ENCODE results near the gene EPDR1.

EPDR1 gene

DNA sequence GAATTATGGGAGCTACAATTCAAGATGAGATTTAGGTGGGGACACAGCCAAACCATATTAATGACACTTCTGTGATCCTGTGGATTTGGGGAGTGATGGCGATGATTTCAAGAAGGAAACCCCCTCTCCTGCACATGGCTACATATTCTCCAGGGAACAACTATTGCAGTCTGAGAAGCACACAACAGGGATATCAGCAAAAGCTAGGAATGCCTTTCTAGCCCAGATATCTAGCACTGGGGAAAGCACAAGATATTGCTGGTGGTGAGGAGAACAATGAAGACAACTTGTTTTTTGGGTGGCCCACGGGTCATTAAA is 24.3 kb downstream of the EPDR1 start:
- TF ChIP-seq GATA2 (IDR thresholded peaks at IDR 0.05; ENCODE audit: low read depth, low read length) (no peak), GATA3 (IDR thresholded peaks at IDR 0.05; ENCODE audit: low read depth, low read length) (no peak)

DNA sequence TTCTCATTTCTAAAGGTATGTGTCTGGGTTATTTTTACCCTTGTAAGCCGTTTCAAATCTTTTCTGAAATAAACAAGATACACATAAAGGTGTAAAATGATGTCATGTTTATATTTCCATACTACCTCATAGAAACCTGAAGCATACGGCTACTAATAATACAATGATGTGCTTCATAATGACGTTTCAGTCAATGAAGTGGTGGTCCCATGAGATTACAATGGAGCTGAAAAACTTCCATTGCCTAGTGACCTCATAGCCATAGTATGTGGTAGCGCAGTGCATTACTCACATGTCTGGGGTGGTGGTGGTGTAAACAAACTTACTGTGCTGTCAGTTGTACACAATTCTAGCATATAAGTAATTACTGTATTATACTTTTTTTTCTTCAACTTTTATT is 24.9 kb downstream of the EPDR1 start:
- TF ChIP-seq GATA3 (IDR thresholded peaks at IDR 0.05; ENCODE audit: low read depth, low read length): no peak
- TF ChIP-seq GATA2 (IDR thresholded peaks at IDR 0.05; ENCODE audit: low read depth, low read length): no peak

DNA sequence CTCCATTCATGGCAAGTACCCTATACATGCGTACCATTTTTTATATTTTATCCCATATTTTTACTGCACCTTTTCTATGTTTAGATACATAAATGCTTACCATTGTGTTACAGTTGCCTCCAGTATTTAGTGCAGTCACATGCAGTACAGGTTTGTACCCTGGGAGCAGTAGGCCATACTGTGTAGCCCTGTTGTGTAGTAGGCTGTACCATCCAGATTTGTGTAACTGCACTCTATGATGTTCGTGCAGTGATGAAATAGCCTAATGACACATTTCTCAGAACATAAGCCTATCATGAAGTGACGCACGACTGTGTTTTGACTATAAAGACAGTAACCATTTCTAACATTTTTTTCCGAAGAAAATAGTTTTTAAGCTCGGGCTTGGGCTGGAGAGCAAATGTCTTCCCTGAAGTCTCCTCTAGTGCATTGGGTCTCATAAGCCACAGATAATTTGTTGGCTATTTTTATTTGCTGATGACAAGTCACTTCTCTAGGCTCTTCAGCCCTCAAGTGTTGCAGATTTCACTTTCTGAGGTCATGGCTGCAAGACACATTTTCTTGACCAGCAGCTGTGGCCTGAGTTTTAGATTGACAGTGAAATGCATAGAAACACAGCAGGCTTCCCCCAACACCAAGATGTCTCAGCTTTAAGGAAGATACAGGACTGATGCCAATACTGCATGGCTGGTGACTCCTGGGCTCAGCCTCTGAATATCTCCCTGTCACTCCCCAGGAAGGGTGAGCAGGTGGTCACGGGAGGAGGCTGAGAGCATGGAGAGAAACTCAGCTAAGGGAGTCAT is 26.9 kb downstream of the EPDR1 start:
- TF ChIP-seq GATA2 (IDR thresholded peaks at IDR 0.05; ENCODE audit: low read depth, low read length) (no peak), GATA3 (IDR thresholded peaks at IDR 0.05; ENCODE audit: low read depth, low read length) (no peak)

DNA sequence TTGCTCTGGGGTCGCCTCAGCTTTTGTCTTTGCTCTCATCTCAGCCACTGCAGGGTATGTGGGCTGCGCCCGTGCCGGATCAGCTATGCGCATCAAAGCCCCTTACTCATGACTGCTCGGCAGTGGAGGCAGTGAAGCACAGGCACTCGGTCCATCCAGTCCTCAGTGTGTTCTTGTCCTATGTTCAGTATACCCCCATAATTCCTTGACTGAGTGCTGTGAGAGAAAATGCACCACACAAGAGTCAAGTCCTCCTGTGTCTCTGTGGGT is 27.4 kb downstream of the EPDR1 start:
- TF ChIP-seq GATA2 (IDR thresholded peaks at IDR 0.05; ENCODE audit: low read depth, low read length): no peak
- no peak for TF ChIP-seq GATA3 (IDR thresholded peaks at IDR 0.05; ENCODE audit: low read depth, low read length)

DNA sequence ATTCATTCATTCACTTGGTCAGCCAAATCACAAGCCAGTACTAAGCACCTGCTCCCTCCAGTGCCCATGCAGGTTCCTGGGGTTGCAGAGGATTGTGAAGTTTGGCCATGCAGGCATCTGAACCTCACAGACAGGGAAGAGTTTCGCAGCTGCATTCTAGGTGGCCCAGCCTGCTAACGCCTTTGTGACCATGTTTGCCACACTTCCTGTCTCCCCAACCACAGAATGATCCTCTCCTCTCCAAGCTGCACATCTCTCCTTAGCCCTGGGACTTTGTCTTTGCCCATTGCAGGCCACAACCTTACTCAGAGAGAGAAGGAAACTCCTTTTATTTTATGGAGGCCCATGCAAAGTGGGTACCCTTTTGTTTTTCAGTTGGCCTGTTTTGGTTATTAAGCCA is 31.8 kb downstream of the EPDR1 start:
- TF ChIP-seq GATA2 (IDR thresholded peaks at IDR 0.05; ENCODE audit: low read depth, low read length) (no peak), GATA3 (IDR thresholded peaks at IDR 0.05; ENCODE audit: low read depth, low read length) (no peak)

DNA sequence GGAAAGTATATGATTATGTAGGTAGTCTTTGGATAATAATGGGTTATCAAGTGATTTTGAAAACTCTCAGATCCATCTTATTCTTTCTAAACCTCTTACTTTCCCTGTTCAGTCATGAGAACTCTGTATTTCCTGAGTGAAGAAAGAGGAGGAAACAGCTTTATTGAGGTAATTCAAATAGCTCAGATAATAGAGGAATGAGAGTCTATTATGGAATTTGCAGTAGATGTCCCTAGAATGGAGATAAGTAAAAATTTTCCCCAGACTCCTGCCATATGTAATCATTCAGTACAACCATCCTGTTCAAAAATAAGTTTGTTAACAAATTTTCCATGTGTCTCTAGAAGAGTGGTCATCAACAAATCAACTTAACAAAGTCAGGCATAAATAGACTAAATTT is 36.4 kb downstream of the EPDR1 start:
- TF ChIP-seq GATA3 (IDR thresholded peaks at IDR 0.05; ENCODE audit: low read depth, low read length) (no peak), GATA2 (IDR thresholded peaks at IDR 0.05; ENCODE audit: low read depth, low read length) (no peak)

DNA sequence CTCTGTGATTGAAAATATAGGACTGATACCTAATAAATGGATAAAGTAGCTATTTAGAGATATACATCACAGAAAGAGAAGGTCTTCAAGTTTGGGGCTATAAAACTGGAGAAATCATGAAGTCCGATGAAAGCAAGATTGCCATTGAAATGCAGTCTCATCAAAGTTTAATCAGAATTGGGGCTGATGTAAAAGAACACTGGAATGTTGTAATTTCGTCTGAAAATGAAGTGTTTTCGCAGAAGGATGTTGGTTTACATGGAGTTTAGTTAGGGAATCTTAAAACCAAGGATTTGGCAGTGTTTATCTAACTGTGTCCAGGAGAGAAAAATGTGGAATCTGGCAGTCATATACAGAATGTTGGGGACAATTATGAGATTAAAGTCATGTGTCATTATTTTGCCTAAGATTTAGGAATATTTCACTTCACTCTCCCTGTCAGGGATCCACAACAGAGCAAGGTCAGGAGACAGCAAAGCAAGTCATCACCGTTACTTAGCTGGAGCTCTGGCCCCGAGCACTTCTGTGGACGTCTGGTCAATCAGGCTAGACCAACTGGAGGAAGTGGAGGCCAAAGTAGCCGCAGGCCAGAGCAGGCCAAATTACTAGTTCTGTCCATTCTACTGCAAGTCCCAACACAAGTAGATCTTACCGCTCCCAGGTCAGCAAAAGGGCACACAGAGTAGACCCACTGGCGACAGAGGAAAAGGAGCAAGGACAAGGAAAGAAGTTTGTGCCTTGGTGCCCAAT is 37.0 kb downstream of the EPDR1 start:
- TF ChIP-seq GATA3 (IDR thresholded peaks at IDR 0.05; ENCODE audit: low read depth, low read length) (no peak), GATA2 (IDR thresholded peaks at IDR 0.05; ENCODE audit: low read depth, low read length) (no peak)

DNA sequence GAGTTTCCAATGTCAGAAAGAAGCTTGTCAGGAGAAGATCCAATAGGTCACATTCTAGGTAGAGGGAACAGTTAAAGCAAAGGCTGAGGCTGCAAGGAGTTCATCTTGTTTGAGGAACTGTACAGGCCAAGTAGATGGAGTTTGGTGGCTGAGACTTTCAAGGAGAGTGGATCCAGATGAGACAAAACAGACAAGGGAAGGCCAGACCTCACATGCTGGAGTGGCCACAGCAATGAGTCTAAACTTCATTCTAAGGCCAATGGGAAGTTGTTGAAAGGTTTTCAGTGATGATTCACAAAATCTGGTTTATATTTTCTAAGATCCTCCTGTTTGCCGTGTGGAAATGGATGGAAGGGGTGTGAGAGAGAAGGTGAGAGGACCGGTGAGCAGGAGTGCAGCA is 40.0 kb downstream of the EPDR1 start:
- no peak for TF ChIP-seq GATA2 (IDR thresholded peaks at IDR 0.05; ENCODE audit: low read depth, low read length)
- TF ChIP-seq GATA3 (IDR thresholded peaks at IDR 0.05; ENCODE audit: low read depth, low read length): no peak

DNA sequence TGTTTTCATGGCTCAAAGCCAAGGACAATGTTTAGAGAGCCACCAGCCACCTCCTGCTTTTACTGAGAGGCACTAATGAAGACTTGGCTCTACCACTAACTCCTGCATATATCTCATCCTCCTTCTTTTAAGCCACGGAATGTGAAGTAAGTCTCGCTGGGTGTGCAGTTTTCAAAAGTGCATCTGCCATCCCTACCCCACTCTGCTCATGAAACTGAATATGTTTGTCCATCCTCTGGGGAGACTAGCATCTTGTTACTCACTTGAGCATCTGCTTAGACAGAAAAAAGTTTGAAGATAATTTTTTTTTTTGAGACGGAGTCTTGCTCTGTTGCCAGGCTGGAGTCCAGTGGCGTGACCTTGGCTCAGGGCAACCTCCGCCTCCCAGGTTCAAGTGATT is 40.8 kb downstream of the EPDR1 start:
- TF ChIP-seq GATA3 (IDR thresholded peaks at IDR 0.05; ENCODE audit: low read depth, low read length) (no peak), GATA2 (IDR thresholded peaks at IDR 0.05; ENCODE audit: low read depth, low read length) (no peak)

DNA sequence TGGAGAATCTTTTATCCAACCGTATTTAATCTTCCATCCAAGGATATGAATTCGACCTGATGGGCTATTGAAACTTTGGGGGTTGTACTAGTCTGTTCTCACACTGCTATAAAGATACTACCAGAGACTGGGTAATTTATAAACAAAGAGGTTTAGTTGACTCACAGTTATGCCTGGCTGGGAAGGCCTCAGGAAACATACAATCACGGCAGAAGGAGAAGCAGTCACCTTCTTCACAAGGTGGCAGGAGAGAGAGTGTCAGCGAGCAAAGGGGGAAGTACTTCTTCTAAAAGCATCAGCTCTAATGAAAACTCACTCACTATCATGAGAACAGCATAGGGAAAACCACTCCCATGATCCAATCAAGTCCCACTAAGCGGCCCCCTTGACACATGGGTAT is 43.8 kb downstream of the EPDR1 start:
- TF ChIP-seq GATA2 (IDR thresholded peaks at IDR 0.05; ENCODE audit: low read depth, low read length) (no peak), GATA3 (IDR thresholded peaks at IDR 0.05; ENCODE audit: low read depth, low read length) (no peak)

DNA sequence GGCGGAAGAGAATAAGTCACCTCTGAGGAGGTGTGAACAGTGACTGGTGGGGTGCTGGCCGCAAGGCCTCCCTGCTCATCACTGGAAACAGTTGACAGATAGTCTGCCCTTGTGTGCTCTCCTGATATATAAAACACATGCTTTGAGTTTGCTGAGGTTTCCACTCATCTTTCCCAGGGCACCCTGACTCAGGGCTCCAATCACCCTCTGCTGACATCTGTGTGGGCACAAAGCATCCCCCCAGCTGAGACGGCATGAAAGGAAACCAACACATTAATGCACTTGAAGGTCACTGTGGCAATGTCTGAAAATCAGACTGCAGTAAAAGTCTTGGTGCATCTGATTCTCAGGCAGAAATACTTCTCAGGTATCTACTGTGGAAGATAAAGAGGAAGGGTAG is 49.8 kb downstream of the EPDR1 start:
- no peak for TF ChIP-seq GATA3 (IDR thresholded peaks at IDR 0.05; ENCODE audit: low read depth, low read length)
- TF ChIP-seq GATA2 (IDR thresholded peaks at IDR 0.05; ENCODE audit: low read depth, low read length): no peak

DNA sequence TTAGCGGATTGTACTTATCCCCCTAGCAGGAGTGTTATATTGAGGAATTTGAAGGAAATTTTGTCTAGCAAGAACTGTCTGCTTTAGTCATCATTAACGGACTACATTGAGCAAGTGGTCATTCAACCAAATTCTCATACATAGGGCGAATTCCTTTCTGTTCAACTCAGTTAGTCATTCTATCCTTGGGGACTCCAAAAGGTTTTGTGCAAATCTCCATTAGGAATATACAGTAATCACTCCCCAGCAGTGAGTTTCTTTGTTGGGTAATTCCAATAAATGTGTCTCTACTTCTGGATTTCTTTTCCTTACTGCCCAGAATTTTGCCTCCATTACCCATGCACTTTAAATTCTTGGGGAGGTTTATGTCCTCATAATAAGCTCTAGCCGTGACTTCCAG is 51.1 kb downstream of the EPDR1 start:
- TF ChIP-seq GATA2 (IDR thresholded peaks at IDR 0.05; ENCODE audit: low read depth, low read length) (no peak), GATA3 (IDR thresholded peaks at IDR 0.05; ENCODE audit: low read depth, low read length) (no peak)

DNA sequence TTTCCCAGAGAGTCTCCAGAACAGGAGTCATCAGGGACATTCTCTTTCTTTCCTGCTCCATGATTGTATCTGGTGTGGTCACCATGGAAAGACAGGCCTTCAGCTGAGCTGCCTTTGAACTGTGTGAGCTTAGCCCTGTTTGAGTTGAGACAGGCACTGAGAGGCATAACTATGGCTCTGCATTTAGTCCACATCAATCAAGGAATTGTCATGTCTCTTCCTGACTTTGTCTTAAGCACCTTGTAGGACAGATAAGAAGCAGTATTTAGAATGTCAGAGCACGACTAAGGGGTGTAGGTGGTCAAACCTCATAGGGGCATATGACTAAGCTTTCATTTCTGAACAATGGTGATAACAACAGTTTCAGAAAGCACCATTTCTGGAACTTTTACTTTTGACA is 53.5 kb downstream of the EPDR1 start:
- TF ChIP-seq GATA3 (IDR thresholded peaks at IDR 0.05; ENCODE audit: low read depth, low read length) (no peak), GATA2 (IDR thresholded peaks at IDR 0.05; ENCODE audit: low read depth, low read length) (no peak)

DNA sequence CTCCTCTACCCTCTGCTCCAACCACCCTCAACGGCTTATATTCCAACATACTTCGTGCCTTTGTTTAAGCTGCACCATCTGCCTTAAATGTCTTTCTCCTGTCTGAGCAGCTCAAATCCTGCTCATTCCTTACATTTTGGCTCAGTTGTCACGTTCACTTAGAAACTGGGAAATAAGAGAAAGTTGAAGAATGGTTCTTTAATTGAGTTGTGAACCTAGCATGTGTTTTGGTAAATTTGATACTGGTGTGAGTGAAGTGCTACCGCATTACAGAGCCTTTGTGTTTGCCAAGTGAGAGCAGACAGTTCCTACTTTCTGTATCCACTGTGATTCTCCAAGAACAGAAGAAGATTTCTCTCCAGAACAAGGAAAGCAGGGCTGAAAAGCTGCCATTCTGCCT is 54.3 kb downstream of the EPDR1 start:
- no peak for TF ChIP-seq GATA3 (IDR thresholded peaks at IDR 0.05; ENCODE audit: low read depth, low read length)
- TF ChIP-seq GATA2 (IDR thresholded peaks at IDR 0.05; ENCODE audit: low read depth, low read length): no peak

DNA sequence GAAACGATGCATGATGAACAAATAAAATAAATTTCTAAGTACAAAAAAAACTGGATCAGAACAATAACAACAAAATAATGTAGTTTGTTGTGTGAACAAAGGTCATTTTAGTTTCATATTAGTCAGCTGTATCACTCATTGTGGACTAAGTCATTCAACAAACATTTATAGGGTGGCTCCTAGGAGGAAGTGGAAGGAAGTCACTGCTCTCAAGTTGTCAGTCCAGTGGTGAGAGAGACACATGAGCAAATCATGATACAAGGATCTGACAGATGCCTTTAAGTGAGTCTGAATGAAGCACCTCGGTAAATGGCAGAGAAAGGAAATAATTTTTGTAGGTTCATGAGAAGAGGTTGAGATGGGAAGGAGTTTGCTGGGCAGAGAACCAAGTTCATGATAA is 56.8 kb downstream of the EPDR1 start:
- TF ChIP-seq GATA2 (IDR thresholded peaks at IDR 0.05; ENCODE audit: low read depth, low read length) (no peak), GATA3 (IDR thresholded peaks at IDR 0.05; ENCODE audit: low read depth, low read length) (no peak)
